ENCODE data around the gene SERTM1. TPM values are rescaled to one million over a fixed set of nuclear protein-coding genes. Genes with fewer than 3 reads are reported as not detected.
A peak's percentile ranks its signal among the peaks of the same experiment; 100 is the strongest.

The SERTM1 gene
- total RNA-seq, 1 donor from 2014 or later = not detected

- no peak for DNase-seq (ENCODE audit: low read depth)
Measured at GRCh38 chr13:36710396-36710795, 36.6 kb downstream of the SERTM1 start.

GRCh38 chr13:36712290-36712689, 38.5 kb downstream of the SERTM1 start:
- DNase-seq (ENCODE audit: low read depth) = no peak

DNA sequence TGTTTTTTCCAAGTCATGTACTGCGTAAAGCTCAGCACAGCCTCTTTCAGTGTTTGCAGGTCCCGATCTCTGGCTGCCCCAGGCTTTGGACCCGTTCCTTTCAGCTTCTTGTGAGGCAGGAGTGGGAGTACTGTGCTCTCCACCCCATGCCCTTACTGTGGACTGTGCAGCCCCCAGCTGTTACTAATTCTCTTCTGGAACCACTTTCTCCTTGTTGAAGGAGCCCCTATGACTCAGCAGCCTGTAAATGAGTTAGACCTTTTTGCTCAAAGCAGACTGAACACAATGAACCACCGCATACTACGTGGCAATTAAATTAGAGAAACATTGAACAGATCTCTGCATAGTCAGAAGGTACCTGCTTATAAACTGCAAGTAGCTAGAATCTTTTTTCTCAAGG, 39.0 kb downstream of the SERTM1 start:
- no peak for DNase-seq (ENCODE audit: low read depth)

DNA sequence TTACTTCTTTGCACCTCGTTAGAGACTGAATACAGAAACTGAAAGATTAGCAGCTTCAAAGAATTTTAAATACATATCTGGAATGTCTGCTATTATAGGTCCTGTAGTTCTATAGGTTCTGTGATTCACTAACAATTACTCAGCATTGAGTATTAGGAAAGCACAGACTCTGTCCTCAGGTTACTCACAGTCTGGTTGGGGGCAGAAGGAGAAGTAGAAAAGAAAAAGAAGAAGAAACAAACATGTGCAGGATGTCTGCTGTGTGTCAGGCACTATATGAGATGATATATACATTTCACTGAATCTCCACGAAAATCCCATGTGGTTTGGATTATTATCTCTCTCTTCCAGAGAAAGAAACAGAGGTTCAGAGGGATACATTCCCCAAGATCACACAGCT, 40.1 kb downstream of the SERTM1 start:
- no peak for DNase-seq (ENCODE audit: low read depth)

DNA sequence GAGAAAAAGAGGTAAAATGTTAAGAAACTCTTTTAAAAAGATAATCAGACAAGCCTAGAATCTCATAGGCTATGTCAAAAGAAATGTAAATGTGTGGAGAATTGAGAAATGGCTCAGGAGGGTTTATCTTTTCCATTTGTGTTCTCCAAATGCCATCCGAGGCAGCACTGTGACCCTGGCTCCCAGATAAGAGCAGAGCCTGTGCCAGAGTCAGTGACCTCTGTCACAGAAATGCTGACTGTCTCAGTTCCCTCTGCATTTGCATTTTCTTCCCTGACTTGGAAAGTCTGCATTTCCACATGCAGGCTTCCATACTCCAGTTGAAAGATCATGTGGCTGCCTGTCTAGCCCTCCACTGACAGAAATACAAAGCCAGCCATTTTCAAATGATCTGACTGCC, 42.0 kb downstream of the SERTM1 start:
- no peak for DNase-seq (ENCODE audit: low read depth)

DNA sequence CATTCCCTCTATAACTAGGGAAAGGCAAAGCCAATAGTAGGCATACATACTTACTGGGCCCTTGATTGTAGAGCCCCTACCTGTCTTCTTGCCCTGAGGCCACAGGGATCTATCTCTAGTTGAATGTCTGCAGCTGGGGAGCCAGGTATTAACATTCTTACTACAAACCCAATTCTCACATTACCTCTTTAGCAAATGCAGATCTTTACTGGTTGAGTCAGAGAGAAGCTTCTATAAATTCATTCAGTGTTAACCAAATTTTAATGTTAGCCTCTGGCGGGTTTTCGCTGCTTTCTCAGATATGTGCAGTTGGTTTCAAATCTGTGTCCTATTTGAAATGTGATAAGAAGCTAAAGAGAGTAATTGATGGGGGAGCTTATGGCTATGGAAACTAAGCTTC, 43.2 kb downstream of the SERTM1 start:
- no peak for DNase-seq (ENCODE audit: low read depth)

- no peak for DNase-seq (ENCODE audit: low read depth)
Measured at GRCh38 chr13:36717966-36718545, 44.2 kb downstream of the SERTM1 start.

GRCh38 chr13:36718686-36719085, 44.9 kb downstream of the SERTM1 start:
- DNase-seq (ENCODE audit: low read depth) = no peak

DNA sequence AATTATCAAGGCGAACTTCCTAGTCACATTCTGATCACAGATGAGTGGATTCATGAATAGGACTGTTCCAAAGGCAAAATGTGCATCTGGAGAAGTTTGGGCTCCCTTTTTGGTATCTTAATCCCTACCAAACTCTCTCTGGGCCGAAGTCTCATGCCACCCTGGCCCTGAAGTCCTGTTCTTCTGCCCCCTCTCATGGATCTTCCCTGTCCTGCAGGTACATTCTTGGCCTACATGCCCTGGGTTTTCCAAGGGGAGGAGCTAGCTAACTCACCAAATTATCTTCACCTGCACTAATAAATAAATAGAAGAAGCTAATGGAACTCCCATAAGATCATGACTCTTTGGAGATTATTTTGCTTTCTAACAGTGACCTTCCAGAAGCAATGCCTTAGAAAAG, 50.3 kb downstream of the SERTM1 start:
- no peak for DNase-seq (ENCODE audit: low read depth)

GRCh38 chr13:36725936-36726335, 52.1 kb downstream of the SERTM1 start:
- DNase-seq (ENCODE audit: low read depth) = no peak

- DNase-seq (ENCODE audit: low read depth) = no peak
Measured at GRCh38 chr13:36728006-36728405, 54.2 kb downstream of the SERTM1 start.

- peak; percentile 69 for DNase-seq (ENCODE audit: low read depth)
Measured at GRCh38 chr13:36736119-36736726, 62.4 kb downstream of the SERTM1 start.

DNA sequence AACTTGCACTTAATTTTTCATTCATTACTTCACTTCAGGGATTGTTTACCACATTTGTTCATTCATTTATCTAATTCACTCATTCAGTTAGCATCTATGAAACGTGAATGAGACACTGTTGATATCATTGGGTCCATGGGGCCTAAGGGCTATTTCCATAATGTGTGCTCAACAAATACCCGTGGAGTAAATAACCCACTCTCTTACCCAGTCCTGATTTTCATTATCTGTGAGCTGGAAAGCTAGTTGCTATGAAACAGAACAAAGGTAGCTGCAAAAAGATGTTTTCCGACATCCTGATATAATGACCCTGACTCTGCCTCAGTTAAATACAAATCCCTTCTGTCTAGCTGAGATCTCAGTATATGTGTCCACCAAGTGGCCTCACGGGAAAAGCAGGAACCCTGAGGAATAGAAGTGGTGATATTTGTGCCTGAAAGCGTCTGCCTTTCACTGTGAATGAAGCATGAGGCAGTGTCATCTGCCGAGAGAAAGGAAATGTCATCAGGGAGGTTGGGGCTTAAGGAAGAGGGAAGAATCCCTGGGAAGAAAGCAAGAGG, 63.8 kb downstream of the SERTM1 start:
- no peak for DNase-seq (ENCODE audit: low read depth)

DNA sequence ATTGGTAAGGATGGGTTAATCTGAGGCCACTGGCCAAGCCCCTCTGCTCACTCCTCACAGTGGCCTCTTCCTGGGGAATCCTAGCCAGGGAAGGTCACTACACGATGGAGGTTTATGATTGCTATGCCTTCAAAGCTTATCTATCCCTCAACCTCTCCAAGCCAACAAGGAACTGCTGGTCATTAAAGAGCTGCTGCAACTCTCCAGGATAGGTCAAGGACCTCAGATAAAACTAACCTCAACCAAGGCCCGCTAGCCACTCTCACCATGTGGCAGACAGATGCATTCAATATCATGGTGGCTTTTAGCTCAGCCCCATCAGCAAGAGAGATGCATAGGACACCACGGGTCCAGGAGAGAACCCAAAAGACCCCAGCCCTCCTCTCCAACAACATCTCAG, 71.6 kb downstream of the SERTM1 start:
- no peak for DNase-seq (ENCODE audit: low read depth)

- no peak for DNase-seq (ENCODE audit: low read depth)
Measured at GRCh38 chr13:36746051-36746450, 72.2 kb downstream of the SERTM1 start.

Other genes starting within 250 kb of the SERTM1 start
- 0.47 and 1.3 TPM in 2 replicates for gene CCNA1, start 241.5 kb upstream of the SERTM1 start, total RNA-seq
- gene RFXAP, start 145.2 kb downstream of the SERTM1 start, total RNA-seq = 1.9 and 2.1 TPM in 2 replicates
- gene SMAD9, start 246.2 kb downstream of the SERTM1 start, total RNA-seq = 1.4 and 1.7 TPM in 2 replicates